ENCODE data around the gene UBE2F.

GRCh38 chr2:238009563-238009962, 42.7 kb downstream of the UBE2F start:
- no peak for TF ChIP-seq CTCF (IDR thresholded peaks at IDR 0.05)
- no peak for TF ChIP-seq POLR2A (IDR thresholded peaks at IDR 0.05)

All from testis (tissue), 2 donors.